Activated naive CD8-positive, alpha-beta T cell treated with anti-CD3 and anti-CD28 coated beads for 36 hours (primary cell): Measurements from ENCODE around the gene CCDC158. TPM values are rescaled to one million over a fixed set of nuclear protein-coding genes. Genes with fewer than 3 reads are reported as not detected.
"Not testable (repeated sequence)": the region's sequence is repeated elsewhere in the genome, so short reads cannot be mapped to it uniquely, and the experiment has no call there.

Experiments used
- DNase-seq: peaks from one replicate; pipeline ENCODE4 v3.0.0; 2021
- H3K27ac Mint-ChIP-seq: one replicate; pipeline ENCODE4 v1.8.0; 2022; ENCODE audit warnings: mild to moderate bottlenecking, moderate library complexity, mixed read lengths
- H3K27me3 Mint-ChIP-seq: one replicate; pipeline ENCODE4 v1.8.0; 2022; ENCODE audit warnings: mild to moderate bottlenecking, mixed read lengths
- H3K36me3 Mint-ChIP-seq: one replicate; pipeline ENCODE4 v1.8.0; 2021; ENCODE audit warnings: mild to moderate bottlenecking, mixed read lengths
- H3K4me1 Mint-ChIP-seq: one replicate; pipeline ENCODE4 v1.8.0; 2021; ENCODE audit warnings: mixed read lengths
- H3K4me3 Mint-ChIP-seq: one replicate; pipeline ENCODE4 v1.8.0; 2022; ENCODE audit warnings: mild to moderate bottlenecking, moderate library complexity, mixed read lengths
- H3K9me3 Mint-ChIP-seq: one replicate; pipeline ENCODE4 v1.8.0; 2022; ENCODE audit warnings: mixed read lengths
- total RNA-seq, 2 experiments: library from RNA; stranded (reverse); gene quantifications; one replicate each; pipeline ENCODE4 v1.2.3, GENCODE V29; 2021

Gene CCDC158
- total RNA-seq, 2 experiments from 2014 or later = not detected

DNA sequence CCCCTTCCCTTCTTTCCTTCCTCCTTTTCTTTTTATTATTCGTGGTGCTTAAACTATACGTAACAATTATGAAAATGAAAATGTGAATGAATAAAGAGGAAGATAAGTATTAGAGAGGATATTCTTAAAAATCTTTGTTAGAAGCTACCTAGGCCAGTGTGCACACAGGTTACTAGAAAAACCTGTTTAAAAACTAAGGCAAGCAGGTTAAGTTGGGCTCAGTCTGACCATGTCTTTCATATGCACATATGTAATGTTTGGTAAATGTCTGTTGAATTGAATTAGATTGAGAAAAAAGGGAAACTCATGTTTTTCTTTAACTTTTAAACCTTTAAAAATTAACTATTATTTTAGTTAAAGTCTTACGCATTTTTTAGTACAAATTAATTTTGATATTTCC, 21.9 kb upstream of the CCDC158 start:
- Mint-ChIP-seq H3K27me3 (peaks cover 4% of the 10 kb centered on the region), H3K9me3 (no peaks in the 10 kb centered on the region), H3K27ac (no peak overlapping the region), H3K4me1 (no peaks in the 10 kb centered on the region), H3K4me3 (no peak overlapping the region), H3K36me3 (no peaks in the 10 kb centered on the region)
- no peak for DNase-seq

- Mint-ChIP-seq H3K36me3 (no peaks in the 10 kb centered on the region), H3K27me3 (peaks cover 13% of the 10 kb centered on the region), H3K4me3 (no peak overlapping the region), H3K27ac (no peak overlapping the region), H3K9me3 (no peaks in the 10 kb centered on the region), H3K4me1 (no peaks in the 10 kb centered on the region)
- DNase-seq = no peak
These were observed 20.9 kb upstream of the CCDC158 start for GRCh38 chr4:76441881-76442280.

- H3K9me3 Mint-ChIP-seq = no peaks in the 10 kb centered on the region
- no peaks in the 10 kb centered on the region for H3K4me1 Mint-ChIP-seq
- DNase-seq = no peak
- no peak overlapping the region for H3K27ac Mint-ChIP-seq
- peaks cover 33% of the 10 kb centered on the region for H3K27me3 Mint-ChIP-seq
- H3K36me3 Mint-ChIP-seq = no peaks in the 10 kb centered on the region
- H3K4me3 Mint-ChIP-seq = no peak overlapping the region
These were observed 18.6 kb upstream of the CCDC158 start for GRCh38 chr4:76439491-76439890.

GRCh38 chr4:76435528-76436319, 14.8 kb upstream of the CCDC158 start:
- Mint-ChIP-seq H3K9me3 (no peaks in the 10 kb centered on the region), H3K27ac (no peak overlapping the region), H3K4me3 (no peak overlapping the region), H3K27me3 (peaks cover 38% of the 10 kb centered on the region), H3K4me1 (no peaks in the 10 kb centered on the region), H3K36me3 (no peaks in the 10 kb centered on the region)
- no peak for DNase-seq

GRCh38 chr4:76434901-76435527, 14.1 kb upstream of the CCDC158 start, which contains the start of gene SHROOM3:
TSS of gene SHROOM3 (plus strand) at chr4:76435229. CDS start at chr4:76436053, 824 bp downstream.
- H3K27me3 Mint-ChIP-seq = peaks cover 38% of the 10 kb centered on the region
- no peaks in the 10 kb centered on the region for H3K9me3 Mint-ChIP-seq
- no peaks in the 10 kb centered on the region for H3K36me3 Mint-ChIP-seq
- H3K4me1 Mint-ChIP-seq = no peaks in the 10 kb centered on the region
- DNase-seq = no peak
- no peak within 1 kb of the TSS for H3K4me3 Mint-ChIP-seq
- H3K27ac Mint-ChIP-seq = no peak within 1 kb of the TSS

DNA sequence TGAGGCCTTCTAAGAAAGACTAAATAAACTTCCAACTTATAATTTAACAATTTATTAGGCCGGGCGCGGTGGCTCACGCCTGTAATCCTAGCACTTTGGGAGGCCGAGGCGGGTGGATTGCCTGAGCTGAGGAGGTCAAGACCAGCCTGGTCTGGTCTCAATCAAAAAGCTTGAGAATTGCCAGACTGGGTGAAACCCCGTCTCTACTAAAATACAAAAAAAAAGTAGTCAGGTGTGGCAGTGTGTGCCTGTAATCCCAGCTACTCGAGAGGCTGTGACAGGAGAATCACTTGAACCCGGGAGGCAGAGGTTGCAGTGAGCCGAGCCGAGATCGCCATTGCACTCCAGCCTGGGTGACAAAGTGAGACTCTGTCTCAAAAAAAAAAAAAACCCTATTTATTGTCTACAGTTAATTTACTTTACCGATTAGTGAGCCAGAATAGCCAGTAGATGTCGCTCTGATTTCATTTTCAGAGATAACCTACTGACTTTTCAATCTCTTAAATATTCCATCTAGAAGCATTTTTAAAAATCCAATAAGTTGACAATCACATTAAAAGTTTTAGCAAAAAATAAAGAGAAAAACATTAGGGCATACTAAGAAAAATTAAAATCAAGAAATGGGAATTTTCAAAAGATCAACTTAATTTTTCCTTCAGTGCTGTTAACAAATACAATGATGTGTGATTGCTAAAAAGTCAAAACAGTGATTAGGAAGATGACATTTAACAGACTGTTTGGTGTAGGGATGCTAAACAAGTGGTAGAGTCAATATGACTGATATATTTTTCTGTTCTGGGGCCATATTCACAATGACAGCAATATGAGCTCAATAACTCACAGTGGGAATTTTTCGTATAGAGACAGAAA, 9.8 kb upstream of the CCDC158 start:
- Mint-ChIP-seq H3K4me3 (no peak overlapping the region), H3K4me1 (no peaks in the 10 kb centered on the region), H3K9me3 (no peaks in the 10 kb centered on the region), H3K36me3 (no peaks in the 10 kb centered on the region), H3K27me3 (peaks cover 17% of the 10 kb centered on the region), H3K27ac (no peak overlapping the region)
- DNase-seq = no peak

DNA sequence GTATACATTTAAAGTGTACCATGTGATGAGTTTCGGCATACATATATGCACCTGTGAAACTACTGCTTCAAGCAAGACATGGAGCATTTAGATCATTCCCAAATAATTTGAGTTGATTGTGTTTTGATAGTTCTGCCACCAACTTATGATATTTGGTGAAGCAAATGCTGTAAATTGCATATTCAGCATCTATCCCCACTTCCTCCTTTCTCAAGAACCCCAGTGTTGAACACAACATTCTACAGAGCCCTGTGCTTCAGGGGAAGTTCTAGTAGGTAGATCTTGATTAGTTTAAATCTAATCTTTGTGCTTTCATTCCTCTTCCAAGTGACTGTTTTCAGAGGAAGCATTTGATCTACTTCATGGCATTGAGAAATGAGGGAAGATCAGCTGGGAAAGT, 8.7 kb upstream of the CCDC158 start:
- Mint-ChIP-seq H3K4me1 (no peaks in the 10 kb centered on the region), H3K36me3 (no peaks in the 10 kb centered on the region), H3K27me3 (peaks cover 6% of the 10 kb centered on the region), H3K27ac (no peak overlapping the region), H3K9me3 (no peaks in the 10 kb centered on the region), H3K4me3 (no peak overlapping the region)
- no peak for DNase-seq

GRCh38 chr4:76426272-76426671, 5.3 kb upstream of the CCDC158 start:
- Mint-ChIP-seq H3K36me3 (no peaks in the 10 kb centered on the region), H3K27ac (no peak overlapping the region), H3K9me3 (no peaks in the 10 kb centered on the region), H3K4me1 (no peaks in the 10 kb centered on the region), H3K4me3 (no peak overlapping the region), H3K27me3 (peaks cover 13% of the 10 kb centered on the region)
- DNase-seq = no peak

- H3K27ac Mint-ChIP-seq, H3K4me1 Mint-ChIP-seq, H3K4me3 Mint-ChIP-seq, H3K9me3 Mint-ChIP-seq, H3K36me3 Mint-ChIP-seq, DNase-seq: not testable (repeated sequence)
- peaks cover 29% of the 10 kb centered on the region for H3K27me3 Mint-ChIP-seq
These were observed 2.2 kb upstream of the CCDC158 start for GRCh38 chr4:76423159-76423558.

DNA sequence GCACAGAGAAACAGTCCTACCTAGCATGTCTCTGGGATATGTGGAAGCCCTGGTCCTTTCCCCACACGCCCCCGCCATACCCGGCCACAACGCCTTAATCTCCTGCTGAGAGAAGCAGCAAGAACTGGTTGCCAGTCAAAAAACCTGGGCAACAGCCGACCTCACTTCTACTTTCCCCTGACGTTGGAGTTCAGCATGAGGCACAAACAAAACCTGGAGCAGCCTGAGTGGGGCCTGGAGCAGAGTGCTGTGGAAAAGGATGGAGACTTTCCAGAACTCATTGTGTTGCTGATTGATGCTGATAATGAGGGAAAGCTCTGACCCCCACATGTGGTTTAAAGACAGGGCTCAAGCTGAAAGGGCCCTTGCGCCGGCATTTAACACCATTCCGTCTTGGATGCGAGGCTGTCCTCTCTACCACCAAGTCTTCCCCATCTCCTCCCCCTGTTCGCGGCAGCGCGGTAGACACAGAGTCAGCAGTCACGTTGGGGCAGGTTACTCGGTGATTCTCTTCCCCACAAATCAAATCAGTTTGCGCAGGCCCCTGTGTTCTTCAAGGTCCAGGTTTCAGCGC, 666 bp downstream of the CCDC158 start:
- H3K4me1 Mint-ChIP-seq = no peaks in the 10 kb centered on the region
- no peak for DNase-seq
- H3K9me3 Mint-ChIP-seq = no peaks in the 10 kb centered on the region
- peak overlapping the region; percentile 54 for H3K4me3 Mint-ChIP-seq
- H3K36me3 Mint-ChIP-seq = no peaks in the 10 kb centered on the region
- H3K27me3 Mint-ChIP-seq = peaks cover 33% of the 10 kb centered on the region
- H3K27ac Mint-ChIP-seq = no peak overlapping the region

- H3K9me3 Mint-ChIP-seq = no peaks in the 10 kb centered on the region
- no peak for DNase-seq
- H3K27ac Mint-ChIP-seq = no peak overlapping the region
- no peaks in the 10 kb centered on the region for H3K27me3 Mint-ChIP-seq
- no peak overlapping the region for H3K4me3 Mint-ChIP-seq
- H3K4me1 Mint-ChIP-seq = peaks cover 7% of the 10 kb centered on the region
- H3K36me3 Mint-ChIP-seq = no peaks in the 10 kb centered on the region
These were observed 10.3 kb downstream of the CCDC158 start for GRCh38 chr4:76410636-76411035.

- no peak overlapping the region for H3K27ac Mint-ChIP-seq
- peaks cover 7% of the 10 kb centered on the region for H3K4me1 Mint-ChIP-seq
These were observed 13.4 kb downstream of the CCDC158 start for GRCh38 chr4:76407440-76408119.

GRCh38 chr4:76406081-76406480, 14.9 kb downstream of the CCDC158 start:
- Mint-ChIP-seq H3K4me1 (peaks cover 7% of the 10 kb centered on the region), H3K27me3 (peaks cover 14% of the 10 kb centered on the region), H3K27ac (no peak overlapping the region), H3K9me3 (no peaks in the 10 kb centered on the region), H3K4me3 (no peak overlapping the region), H3K36me3 (no peaks in the 10 kb centered on the region)
- DNase-seq = no peak

More at GRCh38 chr4:76407440-76408119, 13.4 kb downstream of the CCDC158 start:
- no peaks in the 10 kb centered on the region for H3K36me3 Mint-ChIP-seq
- no peak for DNase-seq
- H3K9me3 Mint-ChIP-seq = no peaks in the 10 kb centered on the region
- peaks cover 11% of the 10 kb centered on the region for H3K27me3 Mint-ChIP-seq
- no peak overlapping the region for H3K4me3 Mint-ChIP-seq

DNA sequence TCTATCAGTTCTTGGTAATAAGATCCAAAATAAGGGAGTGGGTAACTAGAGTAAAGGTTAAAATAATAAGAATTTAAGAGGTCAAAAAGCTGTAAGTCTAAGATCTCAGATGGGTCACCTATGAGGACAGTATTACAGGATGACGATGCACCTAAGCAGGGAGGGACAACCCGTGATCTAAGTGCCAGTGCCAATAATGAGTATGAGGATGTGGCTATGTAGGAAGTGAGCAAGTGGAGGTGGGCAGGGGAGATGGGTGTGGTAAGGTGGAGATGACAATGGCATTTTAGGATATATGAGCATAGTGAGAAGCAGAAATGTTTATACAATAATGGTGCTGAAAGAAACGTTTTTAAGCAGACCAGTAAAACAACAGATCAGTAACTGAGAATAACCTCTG, 19.3 kb downstream of the CCDC158 start:
- Mint-ChIP-seq H3K27ac (no peak overlapping the region), H3K27me3 (peaks cover 21% of the 10 kb centered on the region), H3K9me3 (peaks cover 5% of the 10 kb centered on the region), H3K4me3 (no peak overlapping the region), H3K4me1 (no peaks in the 10 kb centered on the region), H3K36me3 (no peaks in the 10 kb centered on the region)
- DNase-seq = no peak
